ENCODE measurements around the gene BMP6.

The BMP6 gene

GRCh38 chr6:7726416-7727085 is 652 bp downstream of the BMP6 start:
- Histone ChIP-seq H3K9me2 (replicated peaks; ENCODE audit: insufficient read depth, low read length) (no peaks in the 10 kb centered on the region), H4K20me1 (ENCODE audit: insufficient read depth, low read length) (peaks cover 3% of the 10 kb centered on the region; the same call in 1 of the 2 replicates), H3K9ac (ENCODE audit: low read length) (peak overlapping the region; percentile 61; the same call in 1 of the 2 replicates), H3K27ac (ENCODE audit: low read length) (no peak overlapping the region), H3F3A (ENCODE audit: insufficient read depth, low read length) (no peaks in the 10 kb centered on the region), H2AFZ (ENCODE audit: low read length) (peak overlapping the region; percentile 36), H3K9me3 (replicated peaks; ENCODE audit: insufficient read depth, low read length) (no peaks in the 10 kb centered on the region), H3K4me2 (ENCODE audit: low read depth, low read length) (peak overlapping the region; percentile 68), H3K27me3 (replicated peaks; ENCODE audit: insufficient read depth, low read length) (peaks cover 25% of the 10 kb centered on the region), H3K4me3 (ENCODE audit: low read length) (peak overlapping the region; percentile 94), H3K79me2 (ENCODE audit: low read length) (peaks cover 60% of the 10 kb centered on the region), H3K4me1 (ENCODE audit: low read length) (peaks cover 33% of the 10 kb centered on the region), H3K36me3 (replicated peaks; ENCODE audit: insufficient read depth, low read length) (no peaks in the 10 kb centered on the region; the same call in 1 of the 2 replicates)
- peak; percentile 30 for DNase-seq
- TF ChIP-seq EZH2phosphoT487 (IDR thresholded peaks at IDR 0.05; ENCODE audit: low read length): no peak

- no peaks in the 10 kb centered on the region for H3K9me3 ChIP-seq (replicated peaks; ENCODE audit: insufficient read depth, low read length)
- DNase-seq: peak; percentile 21
- peaks cover 68% of the 10 kb centered on the region for H3K79me2 ChIP-seq (ENCODE audit: low read length)
- H3K9me2 ChIP-seq (replicated peaks; ENCODE audit: insufficient read depth, low read length): no peaks in the 10 kb centered on the region
- H3K36me3 ChIP-seq (replicated peaks; ENCODE audit: insufficient read depth, low read length): no peaks in the 10 kb centered on the region; the same call in 1 of the 2 replicates
- peak overlapping the region; percentile 68 for H3K9ac ChIP-seq (ENCODE audit: low read length)
- H3K4me1 ChIP-seq (ENCODE audit: low read length): peaks cover 33% of the 10 kb centered on the region
- H4K20me1 ChIP-seq (ENCODE audit: insufficient read depth, low read length): peaks cover 3% of the 10 kb centered on the region; the same call in 1 of the 2 replicates
- peak overlapping the region; percentile 90 for H3K4me3 ChIP-seq (ENCODE audit: low read length)
- TF ChIP-seq EZH2 (optimal IDR thresholded peaks at IDR 0.05; ENCODE audit: low read depth, low read length) (no peak), EZH2phosphoT487 (IDR thresholded peaks at IDR 0.05; ENCODE audit: low read length) (no peak)
- TF ChIP-seq, protein P1, sequence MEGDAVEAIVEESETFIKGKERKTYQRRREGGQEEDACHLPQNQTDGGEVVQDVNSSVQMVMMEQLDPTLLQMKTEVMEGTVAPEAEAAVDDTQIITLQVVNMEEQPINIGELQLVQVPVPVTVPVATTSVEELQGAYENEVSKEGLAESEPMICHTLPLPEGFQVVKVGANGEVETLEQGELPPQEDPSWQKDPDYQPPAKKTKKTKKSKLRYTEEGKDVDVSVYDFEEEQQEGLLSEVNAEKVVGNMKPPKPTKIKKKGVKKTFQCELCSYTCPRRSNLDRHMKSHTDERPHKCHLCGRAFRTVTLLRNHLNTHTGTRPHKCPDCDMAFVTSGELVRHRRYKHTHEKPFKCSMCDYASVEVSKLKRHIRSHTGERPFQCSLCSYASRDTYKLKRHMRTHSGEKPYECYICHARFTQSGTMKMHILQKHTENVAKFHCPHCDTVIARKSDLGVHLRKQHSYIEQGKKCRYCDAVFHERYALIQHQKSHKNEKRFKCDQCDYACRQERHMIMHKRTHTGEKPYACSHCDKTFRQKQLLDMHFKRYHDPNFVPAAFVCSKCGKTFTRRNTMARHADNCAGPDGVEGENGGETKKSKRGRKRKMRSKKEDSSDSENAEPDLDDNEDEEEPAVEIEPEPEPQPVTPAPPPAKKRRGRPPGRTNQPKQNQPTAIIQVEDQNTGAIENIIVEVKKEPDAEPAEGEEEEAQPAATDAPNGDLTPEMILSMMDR (IDR thresholded peaks at IDR 0.05; ENCODE audit: low read length): no peak
- no peak overlapping the region; the same call in 1 of the 2 replicates for H2AFZ ChIP-seq (ENCODE audit: low read length)
- peak overlapping the region; percentile 5; the same call in 1 of the 2 replicates for H3K27ac ChIP-seq (ENCODE audit: low read length)
- no peaks in the 10 kb centered on the region for H3F3A ChIP-seq (ENCODE audit: insufficient read depth, low read length)
- H3K4me2 ChIP-seq (ENCODE audit: low read depth, low read length): peak overlapping the region; percentile 96
- peaks cover 25% of the 10 kb centered on the region for H3K27me3 ChIP-seq (replicated peaks; ENCODE audit: insufficient read depth, low read length)
Measured at GRCh38 chr6:7727086-7727945, 1.4 kb downstream of the BMP6 start.

- Histone ChIP-seq H3F3A (ENCODE audit: insufficient read depth, low read length) (no peaks in the 10 kb centered on the region), H3K27me3 (replicated peaks; ENCODE audit: insufficient read depth, low read length) (peaks cover 24% of the 10 kb centered on the region), H3K9me2 (replicated peaks; ENCODE audit: insufficient read depth, low read length) (no peaks in the 10 kb centered on the region), H3K4me1 (ENCODE audit: low read length) (peaks cover 25% of the 10 kb centered on the region), H4K20me1 (ENCODE audit: insufficient read depth, low read length) (peaks cover 3% of the 10 kb centered on the region; the same call in 1 of the 2 replicates), H3K9ac (ENCODE audit: low read length) (peak overlapping the region; percentile 44; the same call in 1 of the 2 replicates), H3K36me3 (replicated peaks; ENCODE audit: insufficient read depth, low read length) (no peaks in the 10 kb centered on the region; the same call in 1 of the 2 replicates), H3K79me2 (ENCODE audit: low read length) (peaks cover 73% of the 10 kb centered on the region), H3K4me3 (ENCODE audit: low read length) (peak overlapping the region; percentile 90), H3K9me3 (replicated peaks; ENCODE audit: insufficient read depth, low read length) (no peaks in the 10 kb centered on the region), H2AFZ (ENCODE audit: low read length) (peak overlapping the region; percentile 26; the same call in 1 of the 2 replicates), H3K27ac (ENCODE audit: low read length) (peak overlapping the region; percentile 5; the same call in 1 of the 2 replicates), H3K4me2 (ENCODE audit: low read depth, low read length) (peak overlapping the region; percentile 96)
- TF ChIP-seq EZH2phosphoT487 (IDR thresholded peaks at IDR 0.05; ENCODE audit: low read length): no peak
- TF ChIP-seq, protein P1 (IDR thresholded peaks at IDR 0.05; ENCODE audit: low read length): no peak
- TF ChIP-seq EZH2 (optimal IDR thresholded peaks at IDR 0.05; ENCODE audit: low read depth, low read length): no peak
- peak; percentile 54 for DNase-seq
Measured at GRCh38 chr6:7727946-7728854, 2.3 kb downstream of the BMP6 start.

All from MM.1S (cell line).